Measurements from ENCODE around the gene RBP3.

The RBP3 gene

GRCh38 chr10:47319784-47320183 is 28.4 kb upstream of the RBP3 start:
- DNase-seq = no peak

DNA sequence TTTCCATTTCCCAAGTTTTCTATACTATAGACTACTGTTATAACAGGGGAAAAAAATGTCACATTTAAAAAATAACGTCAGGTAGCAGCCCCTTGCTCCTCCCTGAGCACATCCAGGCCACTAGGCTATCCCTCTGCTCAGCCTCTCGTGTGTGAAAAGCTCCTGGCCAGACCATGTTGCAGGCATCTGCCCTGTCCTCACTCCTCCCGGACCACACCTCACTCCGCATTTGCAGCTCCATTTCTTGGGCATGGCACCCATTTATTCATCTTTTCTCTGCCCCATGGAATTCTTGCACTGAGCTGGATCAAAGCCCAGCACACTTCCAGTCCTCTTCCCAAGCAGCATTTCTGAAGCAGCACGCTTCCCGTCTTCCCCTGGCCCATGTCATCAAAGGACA is 27.4 kb upstream of the RBP3 start:
- no peak for DNase-seq

GRCh38 chr10:47321521-47322195 is 26.5 kb upstream of the RBP3 start:
- no peak for DNase-seq

GRCh38 chr10:47322300-47323061 is 25.7 kb upstream of the RBP3 start, which contains the start of gene GDF2:
TSS of gene GDF2 (plus strand) at chr10:47322454. CDS start at chr10:47322669, 215 bp downstream.
- DNase-seq = no peak

GRCh38 chr10:47323087-47323486 is 25.1 kb upstream of the RBP3 start:
- DNase-seq = no peak

DNA sequence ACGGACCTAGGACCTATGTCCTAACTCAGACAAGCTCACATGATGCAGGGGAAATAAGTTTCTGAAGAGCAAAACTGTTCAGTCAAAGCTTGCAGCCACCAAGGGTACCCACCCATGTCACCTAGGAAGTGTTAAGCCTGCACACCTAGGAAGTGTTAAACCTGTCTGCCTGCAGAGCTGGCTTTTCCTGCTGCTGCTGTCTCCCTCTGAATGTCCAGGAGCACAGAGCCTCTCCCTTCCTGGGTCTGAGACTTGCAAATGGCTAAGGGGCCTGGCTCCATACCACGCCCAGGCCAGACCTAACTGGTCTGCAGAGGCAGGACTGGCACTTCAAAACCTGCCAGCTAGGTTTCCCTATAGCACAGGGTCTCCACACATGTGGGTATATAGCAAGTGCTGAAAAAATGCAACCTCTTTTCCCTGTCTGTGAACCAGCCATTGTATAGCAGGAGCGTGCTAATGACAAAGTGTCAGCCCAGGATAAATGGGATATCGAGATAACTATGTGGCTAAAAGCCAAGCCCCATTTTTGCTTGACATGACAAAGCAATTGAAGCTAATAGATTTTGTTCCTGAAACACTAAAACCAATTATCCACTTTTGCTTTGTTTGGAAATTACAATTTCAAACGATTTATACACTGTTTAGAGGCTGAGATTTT is 24.4 kb upstream of the RBP3 start:
- no peak for DNase-seq

DNA sequence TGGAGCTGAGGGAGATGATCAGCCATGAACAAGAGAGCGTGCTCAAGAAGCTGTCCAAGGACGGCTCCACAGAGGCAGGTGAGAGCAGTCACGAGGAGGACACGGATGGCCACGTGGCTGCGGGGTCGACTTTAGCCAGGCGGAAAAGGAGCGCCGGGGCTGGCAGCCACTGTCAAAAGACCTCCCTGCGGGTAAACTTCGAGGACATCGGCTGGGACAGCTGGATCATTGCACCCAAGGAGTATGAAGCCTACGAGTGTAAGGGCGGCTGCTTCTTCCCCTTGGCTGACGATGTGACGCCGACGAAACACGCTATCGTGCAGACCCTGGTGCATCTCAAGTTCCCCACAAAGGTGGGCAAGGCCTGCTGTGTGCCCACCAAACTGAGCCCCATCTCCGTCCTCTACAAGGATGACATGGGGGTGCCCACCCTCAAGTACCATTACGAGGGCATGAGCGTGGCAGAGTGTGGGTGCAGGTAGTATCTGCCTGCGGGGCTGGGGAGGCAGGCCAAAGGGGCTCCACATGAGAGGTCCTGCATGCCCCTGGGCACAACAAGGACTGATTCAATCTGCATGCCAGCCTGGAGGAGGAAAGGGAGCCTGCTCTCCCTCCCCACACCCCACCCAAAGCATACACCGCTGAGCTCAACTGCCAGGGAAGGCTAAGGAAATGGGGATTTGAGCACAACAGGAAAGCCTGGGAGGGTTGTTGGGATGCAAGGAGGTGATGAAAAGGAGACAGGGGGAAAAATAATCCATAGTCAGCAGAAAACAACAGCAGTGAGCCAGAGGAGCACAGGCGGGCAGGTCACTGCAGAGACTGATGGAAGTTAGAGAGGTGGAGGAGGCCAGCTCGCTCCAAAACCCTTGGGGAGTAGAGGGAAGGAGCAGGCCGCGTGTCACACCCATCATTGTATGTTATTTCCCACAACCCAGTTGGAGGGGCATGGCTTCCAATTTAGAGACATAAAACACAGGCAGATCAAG is 22.6 kb upstream of the RBP3 start:
- DNase-seq = no peak

DNA sequence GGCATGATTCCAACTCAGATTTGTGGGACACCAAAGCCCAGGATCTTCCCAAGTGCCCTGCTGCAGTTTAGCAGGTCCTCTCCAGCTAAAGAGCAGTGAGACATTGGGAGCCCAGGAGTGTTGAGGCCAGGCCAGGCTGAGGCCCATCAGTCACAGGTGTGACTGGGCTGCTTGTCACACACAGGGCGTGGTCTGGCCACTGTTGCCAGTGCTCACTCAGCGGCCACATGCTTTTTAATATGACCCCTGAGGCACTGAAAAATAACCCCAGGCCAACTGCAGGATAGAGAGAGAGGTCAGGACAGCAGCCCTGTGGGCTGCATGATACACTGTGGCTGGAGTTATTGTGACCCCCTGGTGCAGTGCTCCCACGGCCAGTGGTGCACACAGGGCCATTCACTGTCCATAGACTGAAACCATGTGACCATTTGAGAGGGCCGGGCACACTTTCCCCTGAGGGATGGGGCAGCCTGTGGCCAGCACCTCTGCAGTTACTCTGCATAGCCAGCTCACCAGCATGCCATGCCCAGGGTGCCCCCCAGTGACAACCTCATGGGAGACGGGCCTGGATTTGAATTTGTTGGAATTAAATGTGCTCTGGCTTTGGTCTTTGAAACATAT is 21.7 kb upstream of the RBP3 start:
- no peak for DNase-seq

- no peak for DNase-seq
Observed at GRCh38 chr10:47326927-47327330, 21.2 kb upstream of the RBP3 start.

GRCh38 chr10:47329855-47330254 is 18.3 kb upstream of the RBP3 start:
- no peak for DNase-seq

DNA sequence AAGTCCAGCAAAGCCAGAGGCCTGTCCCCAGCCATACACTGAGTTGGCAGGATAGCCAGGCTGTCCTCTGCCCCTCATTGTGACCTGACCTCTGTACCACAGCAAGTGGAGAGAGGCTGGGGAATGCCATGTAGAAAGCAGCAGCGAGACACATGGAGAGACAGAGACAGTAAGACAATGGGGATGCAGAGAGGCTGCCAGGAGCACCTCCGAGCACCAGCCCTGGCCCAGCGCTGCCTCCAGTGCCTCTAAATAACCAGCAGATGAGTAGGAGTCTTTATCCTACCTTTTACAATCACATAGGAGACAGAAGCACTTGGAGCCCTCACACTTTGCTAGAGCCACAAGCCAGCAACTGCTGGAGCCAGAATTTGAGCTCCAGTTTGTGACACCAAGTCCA is 17.8 kb upstream of the RBP3 start:
- no peak for DNase-seq

DNA sequence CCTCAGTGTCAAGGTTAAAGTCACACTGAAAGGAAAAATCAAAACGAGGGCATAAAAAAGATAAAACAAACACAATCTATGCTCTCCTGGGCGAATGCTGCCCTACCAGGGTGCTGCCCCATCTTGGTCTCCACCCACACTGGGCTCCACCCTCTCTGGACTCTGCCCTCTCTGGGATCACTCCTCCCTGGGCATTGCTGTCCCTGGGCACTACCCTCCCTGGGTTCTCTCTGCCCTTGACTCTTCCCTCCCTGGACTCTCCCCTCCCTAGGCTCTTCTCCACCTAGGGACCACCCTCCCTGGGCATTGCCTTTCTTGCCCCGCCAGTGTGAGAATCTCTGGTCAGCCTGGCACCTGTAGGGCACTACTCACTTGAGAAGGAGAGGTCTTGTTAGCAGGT is 17.4 kb upstream of the RBP3 start:
- DNase-seq = no peak

DNA sequence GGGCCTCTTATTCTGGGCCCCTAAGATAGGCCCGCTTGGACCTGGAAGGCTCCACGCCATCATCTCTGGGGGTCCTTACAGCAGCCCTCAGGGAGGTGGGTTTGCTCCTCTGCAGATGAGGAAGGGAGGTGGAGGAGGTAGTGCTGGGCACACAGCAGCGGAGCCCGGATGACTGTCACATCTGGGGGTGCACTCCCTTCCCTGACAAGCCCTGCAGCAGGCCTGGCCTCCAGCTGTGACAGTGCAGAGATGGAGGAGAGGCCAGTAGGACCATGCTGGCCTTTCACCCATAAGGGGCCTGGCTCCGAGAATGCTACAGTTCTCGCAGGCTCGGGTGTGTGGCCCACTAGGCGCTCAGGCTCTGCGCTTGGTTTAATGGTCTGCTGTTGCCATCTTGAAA is 16.7 kb upstream of the RBP3 start:
- no peak for DNase-seq

- DNase-seq = no peak
Observed at GRCh38 chr10:47331954-47332353, 16.2 kb upstream of the RBP3 start.

- DNase-seq = no peak
Observed at GRCh38 chr10:47332371-47332770, 15.8 kb upstream of the RBP3 start.

DNA sequence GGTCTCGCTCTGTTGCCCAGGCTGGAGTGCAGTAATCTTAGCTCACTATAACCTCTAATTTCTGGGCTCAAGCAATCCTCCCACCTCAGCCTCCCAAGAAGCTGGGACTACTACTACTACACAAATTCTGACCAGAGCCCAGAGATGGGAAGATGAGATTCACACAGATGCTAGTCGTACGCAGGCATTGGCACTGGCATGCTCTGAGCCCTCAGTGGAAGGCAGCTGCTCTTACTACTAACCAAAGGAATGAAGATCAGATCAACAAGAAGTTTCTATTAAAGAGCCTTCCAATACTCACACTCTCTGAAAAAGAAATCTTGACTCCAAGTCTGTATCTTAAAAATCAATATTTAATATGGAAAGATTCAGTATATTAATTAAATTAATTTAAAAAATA is 15.2 kb upstream of the RBP3 start:
- DNase-seq = no peak

DNA sequence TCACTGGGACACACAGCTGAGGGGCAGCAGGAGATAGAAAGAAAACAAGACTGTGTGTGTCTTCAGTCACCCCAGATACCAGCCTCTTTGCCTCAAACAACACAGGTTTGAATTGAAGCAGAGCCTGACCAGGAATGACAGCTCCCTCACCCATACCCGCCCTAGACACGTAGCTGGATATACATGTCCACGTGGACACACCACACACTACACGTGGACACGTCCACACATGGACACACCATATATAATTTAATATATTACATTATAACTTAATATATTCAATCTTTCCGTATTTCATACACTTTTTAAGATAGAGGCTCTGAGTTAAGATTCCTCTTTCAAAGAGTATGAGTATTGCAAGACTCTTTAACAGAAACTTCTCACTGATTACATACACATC is 14.6 kb upstream of the RBP3 start:
- no peak for DNase-seq

- DNase-seq = no peak
Observed at GRCh38 chr10:47334466-47335295, 13.5 kb upstream of the RBP3 start.

GRCh38 chr10:47335906-47336305 is 12.3 kb upstream of the RBP3 start:
- DNase-seq = no peak

- no peak for DNase-seq
Observed at GRCh38 chr10:47336387-47337134, 11.6 kb upstream of the RBP3 start.

GRCh38 chr10:47337310-47337709 is 10.9 kb upstream of the RBP3 start:
- DNase-seq = no peak
